Measurements from ENCODE around the gene SYK.
"Not testable (repeated sequence)": the region's sequence is repeated elsewhere in the genome, so short reads cannot be mapped to it uniquely, and the experiment has no call there.

The SYK gene

DNA sequence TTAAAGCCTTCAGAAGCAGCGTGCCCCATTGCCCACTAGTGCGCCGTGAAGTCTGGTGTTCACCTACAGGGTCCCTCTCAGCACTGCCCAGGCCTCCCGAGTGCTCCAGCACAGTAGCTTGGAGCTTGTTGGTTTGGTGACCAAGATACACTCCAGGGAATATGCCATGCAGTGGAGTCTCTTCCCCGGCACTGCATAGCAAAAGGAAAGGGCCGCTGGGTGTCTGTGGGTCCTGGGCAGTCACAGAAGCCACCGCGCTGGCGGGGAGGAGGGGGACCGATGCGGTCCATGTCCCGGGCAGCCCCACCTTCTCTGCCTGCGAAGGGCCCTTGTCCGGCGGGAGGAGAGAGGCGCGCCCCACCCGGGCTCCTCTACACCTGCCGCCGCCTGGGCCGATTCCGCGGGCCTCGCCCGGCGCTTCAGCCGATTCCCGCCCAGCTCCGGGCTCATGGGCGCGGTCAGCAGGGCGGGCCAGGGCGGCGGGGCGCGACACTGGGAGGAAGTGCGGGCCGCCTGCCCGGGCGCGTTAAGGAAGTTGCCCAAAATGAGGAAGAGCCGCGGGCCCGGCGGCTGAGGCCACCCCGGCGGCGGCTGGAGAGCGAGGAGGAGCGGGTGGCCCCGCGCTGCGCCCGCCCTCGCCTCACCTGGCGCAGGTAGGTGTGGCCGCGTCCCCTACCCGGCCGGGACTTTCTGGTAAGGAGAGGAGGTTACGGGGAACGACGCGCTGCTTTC is at the start of gene SYK:
SYK (plus strand) TSS at position 579 of the 732 bp plus-strand sequence. CDS start 42,080 bp downstream, outside the sequence.
- peak within 1 kb of the TSS; percentile 72 for H3K4me3 ChIP-seq (ENCODE audit: low read depth, low read length)
- TF ChIP-seq, protein P1, sequence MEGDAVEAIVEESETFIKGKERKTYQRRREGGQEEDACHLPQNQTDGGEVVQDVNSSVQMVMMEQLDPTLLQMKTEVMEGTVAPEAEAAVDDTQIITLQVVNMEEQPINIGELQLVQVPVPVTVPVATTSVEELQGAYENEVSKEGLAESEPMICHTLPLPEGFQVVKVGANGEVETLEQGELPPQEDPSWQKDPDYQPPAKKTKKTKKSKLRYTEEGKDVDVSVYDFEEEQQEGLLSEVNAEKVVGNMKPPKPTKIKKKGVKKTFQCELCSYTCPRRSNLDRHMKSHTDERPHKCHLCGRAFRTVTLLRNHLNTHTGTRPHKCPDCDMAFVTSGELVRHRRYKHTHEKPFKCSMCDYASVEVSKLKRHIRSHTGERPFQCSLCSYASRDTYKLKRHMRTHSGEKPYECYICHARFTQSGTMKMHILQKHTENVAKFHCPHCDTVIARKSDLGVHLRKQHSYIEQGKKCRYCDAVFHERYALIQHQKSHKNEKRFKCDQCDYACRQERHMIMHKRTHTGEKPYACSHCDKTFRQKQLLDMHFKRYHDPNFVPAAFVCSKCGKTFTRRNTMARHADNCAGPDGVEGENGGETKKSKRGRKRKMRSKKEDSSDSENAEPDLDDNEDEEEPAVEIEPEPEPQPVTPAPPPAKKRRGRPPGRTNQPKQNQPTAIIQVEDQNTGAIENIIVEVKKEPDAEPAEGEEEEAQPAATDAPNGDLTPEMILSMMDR (IDR thresholded peaks at IDR 0.05; ENCODE audit: borderline replicate concordance, insufficient read depth, low read depth, low read length), result no peak

DNA sequence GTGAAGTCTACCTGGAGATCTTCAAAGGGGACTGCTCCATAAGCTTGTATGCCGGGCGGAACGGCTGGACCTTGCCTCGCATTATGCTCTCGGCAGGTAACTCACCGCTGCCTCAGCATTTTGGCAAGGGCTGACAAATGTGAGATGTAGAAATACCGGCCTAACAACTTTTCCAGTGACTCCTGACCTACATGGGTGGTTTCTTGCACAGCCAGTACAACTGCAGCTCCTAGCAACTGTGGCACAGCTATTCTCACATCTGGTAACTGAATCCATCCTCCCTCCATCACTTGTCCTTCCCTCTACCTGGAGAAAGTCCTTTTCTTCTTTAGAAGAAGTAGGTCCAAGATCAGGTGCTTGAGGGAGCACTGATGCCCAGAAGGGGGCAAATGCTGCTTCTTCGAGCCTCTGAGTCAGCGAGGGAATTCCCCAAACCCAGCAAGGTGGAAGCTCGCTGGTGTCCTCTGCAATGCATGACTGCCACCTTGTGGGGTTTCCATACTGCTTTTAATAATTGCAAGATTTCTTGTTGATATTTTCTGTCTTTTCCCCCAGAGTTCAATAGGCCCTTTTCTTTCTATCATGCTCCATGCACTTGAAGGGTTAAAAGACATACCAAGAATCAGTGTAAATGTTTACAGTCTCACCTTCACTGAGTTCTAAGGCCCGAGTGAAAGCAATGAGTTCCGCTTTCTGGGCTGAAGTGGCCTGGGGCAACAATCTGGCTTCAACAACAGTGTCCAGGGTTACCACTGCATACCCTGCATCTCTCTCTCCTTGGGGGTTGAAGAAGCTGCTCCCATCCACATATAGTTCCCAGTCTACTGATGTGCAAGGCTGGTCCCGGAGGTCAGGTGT is 45.9 kb upstream of the SYK start:
- TF ChIP-seq, protein P1 (IDR thresholded peaks at IDR 0.05; ENCODE audit: borderline replicate concordance, insufficient read depth, low read depth, low read length), result peak; percentile 42; the same call in 1 of the 2 replicates

DNA sequence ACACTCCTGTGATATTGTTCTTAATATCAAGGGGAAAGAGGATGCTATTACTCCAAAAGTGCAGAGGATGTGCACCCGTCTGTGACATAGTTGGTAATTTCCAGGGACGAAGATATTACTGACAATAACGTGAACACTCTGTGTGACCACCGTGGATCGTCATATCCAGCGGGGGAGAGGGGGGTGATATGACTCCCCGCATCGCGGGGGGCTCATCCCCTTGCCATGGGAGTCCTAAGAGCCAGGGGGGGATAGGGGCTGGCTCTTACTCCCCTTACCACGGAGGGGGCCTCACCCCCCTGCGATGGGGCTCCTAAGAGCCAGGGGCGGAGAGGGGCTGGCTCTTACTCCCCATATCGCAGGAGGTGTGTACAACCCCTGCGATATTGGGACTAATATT is 41.0 kb upstream of the SYK start:
- H3K4me3 ChIP-seq (ENCODE audit: low read depth, low read length), result not testable (repeated sequence)

More for the DNA sequence above, 45.9 kb upstream of the SYK start:
- H3K4me3 ChIP-seq (ENCODE audit: low read depth, low read length), result not testable (repeated sequence)

DNA sequence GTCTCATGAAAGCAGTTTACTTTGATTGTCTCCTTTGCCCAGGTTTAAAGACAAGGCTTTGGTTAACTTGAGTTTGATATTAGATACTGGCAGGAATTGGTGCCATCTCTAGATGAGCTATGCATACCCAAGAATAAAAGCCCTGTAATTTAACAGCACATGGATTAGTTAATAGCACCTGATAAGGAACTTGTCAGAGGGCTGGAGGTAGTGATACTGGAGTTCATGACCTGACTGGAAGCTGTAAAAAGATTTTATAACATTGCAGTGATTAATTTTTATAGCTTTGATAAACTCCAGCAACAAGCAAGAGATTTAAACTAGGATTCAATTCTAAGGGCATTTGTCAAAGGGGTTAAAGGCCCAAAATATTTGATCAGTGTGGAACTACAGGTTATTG is 34.9 kb upstream of the SYK start:
- H3K4me3 ChIP-seq (ENCODE audit: low read depth, low read length), result no peak overlapping the region
- TF ChIP-seq, protein P1 (IDR thresholded peaks at IDR 0.05; ENCODE audit: borderline replicate concordance, insufficient read depth, low read depth, low read length), result no peak

DNA sequence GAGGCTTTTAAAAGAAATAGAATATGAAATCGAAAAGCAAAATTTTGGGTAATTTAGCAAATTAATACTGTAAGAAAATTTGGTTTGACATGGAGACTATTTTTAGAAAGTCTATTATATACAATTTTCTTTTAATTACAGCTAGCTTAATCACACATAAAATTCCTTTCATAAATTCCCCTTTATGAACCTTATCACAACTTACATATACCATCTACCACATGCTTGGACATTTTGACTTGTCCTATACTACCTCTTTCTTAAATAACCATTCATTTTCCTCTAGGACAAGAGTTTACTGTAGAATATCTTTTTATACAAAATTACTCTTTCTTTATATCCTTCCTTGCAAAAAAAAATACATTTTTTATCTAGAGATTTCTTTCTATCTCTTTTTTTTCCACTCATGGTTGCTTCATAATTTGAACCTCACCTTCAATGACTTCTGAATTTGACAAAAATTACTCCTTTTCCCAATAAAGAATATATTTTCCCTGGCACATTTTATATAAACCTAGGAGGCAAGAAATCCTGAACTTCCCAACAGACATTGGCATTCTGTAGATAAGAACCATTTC is 34.0 kb upstream of the SYK start:
- TF ChIP-seq, protein P1 (IDR thresholded peaks at IDR 0.05; ENCODE audit: borderline replicate concordance, insufficient read depth, low read depth, low read length), result no peak
- H3K4me3 ChIP-seq (ENCODE audit: low read depth, low read length), result no peak overlapping the region

DNA sequence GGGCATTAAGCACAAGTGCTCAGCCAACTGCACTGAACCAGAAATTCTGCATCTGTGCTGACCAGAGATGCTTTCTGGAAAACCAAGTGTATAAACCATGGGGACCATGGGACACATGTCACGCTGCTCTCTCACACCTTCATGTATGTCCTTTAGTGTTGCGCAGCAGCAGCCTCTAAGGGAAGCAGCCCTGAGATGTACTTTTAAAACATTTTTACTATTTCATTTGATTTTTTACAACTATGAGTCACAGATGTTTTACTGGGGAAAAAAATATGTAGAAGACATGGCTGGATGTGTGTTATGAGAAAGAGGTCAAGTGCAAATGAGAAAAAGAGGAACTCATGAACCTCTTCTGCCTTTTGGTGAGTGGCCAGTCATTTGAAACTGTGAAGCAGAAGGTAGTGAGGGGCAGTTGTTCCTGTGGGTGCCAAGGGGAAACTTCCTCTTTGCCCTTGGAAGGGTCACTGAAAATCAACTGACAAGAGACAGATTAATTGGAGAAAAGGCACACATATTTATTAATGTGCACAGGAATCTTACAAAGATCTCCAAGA is 31.4 kb upstream of the SYK start:
- H3K4me3 ChIP-seq (ENCODE audit: low read depth, low read length), result no peak overlapping the region
- TF ChIP-seq, protein P1 (IDR thresholded peaks at IDR 0.05; ENCODE audit: borderline replicate concordance, insufficient read depth, low read depth, low read length), result no peak

DNA sequence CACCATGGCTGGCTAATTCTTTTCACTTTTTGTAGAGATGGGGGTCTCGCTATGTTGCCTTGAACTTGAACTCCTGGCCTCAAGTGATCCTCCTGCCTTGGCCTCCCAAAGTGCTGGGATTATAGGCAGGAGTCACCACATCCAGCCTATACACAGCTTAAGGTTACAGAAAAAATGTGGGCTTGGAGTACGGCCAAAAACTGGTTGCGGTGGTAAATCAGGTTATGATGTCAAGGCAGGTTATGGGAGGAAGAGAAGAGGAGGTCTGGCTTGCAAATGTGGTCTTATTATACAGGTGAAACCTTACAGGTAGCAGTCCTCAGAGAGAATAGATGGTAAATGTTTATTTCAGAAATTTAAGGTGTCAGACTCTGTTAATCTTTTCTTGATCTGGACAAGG is 30.7 kb upstream of the SYK start:
- no peak overlapping the region for H3K4me3 ChIP-seq (ENCODE audit: low read depth, low read length)

More for the DNA sequence above, 30.7 kb upstream of the SYK start:
- TF ChIP-seq, protein P1 (IDR thresholded peaks at IDR 0.05; ENCODE audit: borderline replicate concordance, insufficient read depth, low read depth, low read length), result no peak
